ENCODE results near the gene RORC.
A peak's percentile ranks its signal among the peaks of the same experiment; 100 is the strongest.
"Not testable (repeated sequence)": the region's sequence is repeated elsewhere in the genome, so short reads cannot be mapped to it uniquely, and the experiment has no call there.

Gene RORC

GRCh38 chr1:151805066-151805820 is 26.4 kb downstream of the RORC start, which contains the start of gene LINGO4:
Gene LINGO4 (minus strand): TSS chr1:151805419. CDS start chr1:151802704, 2,715 bp downstream.
- DNase-seq (ENCODE audit: low read depth in 2 of 2) = no peak

- DNase-seq (ENCODE audit: low read depth in 2 of 2) = no peak
These were observed 27.7 kb downstream of the RORC start for GRCh38 chr1:151803915-151804314.

DNA sequence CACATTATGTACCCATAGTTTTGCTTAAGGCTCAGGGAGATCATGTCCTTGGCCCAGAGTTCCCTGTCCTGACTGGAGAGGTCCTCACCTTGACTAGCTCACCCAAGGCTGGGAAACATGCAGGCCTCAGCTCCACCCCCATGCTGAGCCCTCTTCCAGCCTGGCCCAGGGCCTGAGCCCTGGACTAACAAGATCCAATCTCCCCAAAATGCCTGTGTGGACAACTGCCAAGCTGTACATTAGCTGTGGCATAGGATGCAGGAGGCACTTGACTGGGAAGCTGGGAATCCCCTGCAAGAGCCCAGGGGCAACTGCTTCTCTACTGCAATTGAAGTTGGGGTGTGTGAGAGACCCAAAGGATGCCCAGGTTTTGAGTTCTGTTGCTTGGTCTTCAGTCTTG is 28.4 kb downstream of the RORC start:
- DNase-seq (ENCODE audit: low read depth in 2 of 2) = no peak

- DNase-seq (ENCODE audit: low read depth in 2 of 2) = no peak
These were observed 29.2 kb downstream of the RORC start for GRCh38 chr1:151802372-151802771.

DNA sequence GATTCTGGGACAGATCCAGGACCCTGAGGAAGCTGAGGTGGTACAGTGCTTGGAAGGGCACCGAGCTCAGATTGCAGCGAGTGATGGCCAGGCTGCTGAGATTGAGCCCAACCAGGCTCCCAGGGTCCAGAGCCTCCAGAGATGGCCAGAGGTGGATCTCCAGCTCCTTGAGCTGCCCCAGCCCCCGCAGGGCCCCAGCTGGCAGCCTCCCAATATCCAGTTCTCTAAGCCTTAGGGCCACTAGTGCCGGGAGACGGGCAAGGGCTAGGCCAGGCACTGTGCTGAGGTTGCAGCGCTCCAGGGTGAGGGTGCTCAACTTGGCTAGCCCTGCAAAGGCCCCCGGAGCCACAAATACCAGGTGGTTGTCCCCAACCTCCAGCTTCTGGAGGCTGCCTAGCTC is 29.8 kb downstream of the RORC start:
- no peak for DNase-seq (ENCODE audit: low read depth in 2 of 2)

DNA sequence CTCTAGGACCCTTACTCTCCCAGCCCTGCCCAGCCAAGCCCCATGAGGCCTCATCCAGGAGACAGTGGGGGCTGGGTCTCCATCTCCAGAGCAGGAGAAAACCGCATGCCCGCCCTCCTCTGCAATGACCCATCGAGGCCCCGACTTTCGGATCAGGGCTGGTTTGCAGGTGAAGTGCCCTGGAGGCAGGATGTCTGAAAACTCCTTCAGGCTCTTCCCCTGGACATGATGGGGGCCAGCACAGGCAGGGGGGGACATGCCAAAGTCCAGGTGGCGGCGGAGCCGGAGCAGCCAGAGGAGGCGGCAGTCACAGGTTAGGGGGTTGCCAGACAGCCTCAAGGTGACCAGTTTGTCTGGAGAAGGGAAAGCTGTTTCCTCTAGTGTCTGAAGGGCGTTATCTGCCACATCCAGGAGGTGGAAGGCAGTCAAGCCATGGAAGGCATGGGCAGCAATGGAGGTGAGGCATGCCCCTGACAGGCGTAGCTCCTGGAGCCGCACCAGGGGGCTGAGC is 30.2 kb downstream of the RORC start:
- no peak for DNase-seq (ENCODE audit: low read depth in 2 of 2)

- DNase-seq (ENCODE audit: low read depth in 2 of 2) = no peak
These were observed 30.8 kb downstream of the RORC start for GRCh38 chr1:151800830-151801229.

- DNase-seq (ENCODE audit: low read depth in 2 of 2) = no peak
These were observed 32.2 kb downstream of the RORC start for GRCh38 chr1:151799179-151800022.

DNA sequence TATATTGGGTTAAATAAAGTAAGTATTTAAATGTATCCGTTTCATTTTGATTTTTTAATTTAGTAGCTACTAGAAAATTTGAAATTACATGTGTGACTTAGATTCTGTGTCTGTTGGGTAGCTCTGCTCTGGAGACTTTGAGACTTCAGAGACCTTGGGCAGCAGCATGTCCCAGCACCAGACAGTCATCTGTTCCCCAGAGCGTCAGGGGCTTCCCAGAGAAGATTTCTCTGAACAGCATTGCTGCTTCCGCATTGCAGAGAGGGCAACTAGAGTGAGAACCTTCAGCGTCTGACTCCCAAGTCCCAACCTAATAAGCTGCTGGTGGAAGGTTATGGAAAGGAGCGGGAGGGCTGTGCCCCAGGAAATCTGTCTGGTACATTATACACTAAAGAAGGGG is 33.0 kb downstream of the RORC start:
- no peak for DNase-seq (ENCODE audit: low read depth in 2 of 2)

DNA sequence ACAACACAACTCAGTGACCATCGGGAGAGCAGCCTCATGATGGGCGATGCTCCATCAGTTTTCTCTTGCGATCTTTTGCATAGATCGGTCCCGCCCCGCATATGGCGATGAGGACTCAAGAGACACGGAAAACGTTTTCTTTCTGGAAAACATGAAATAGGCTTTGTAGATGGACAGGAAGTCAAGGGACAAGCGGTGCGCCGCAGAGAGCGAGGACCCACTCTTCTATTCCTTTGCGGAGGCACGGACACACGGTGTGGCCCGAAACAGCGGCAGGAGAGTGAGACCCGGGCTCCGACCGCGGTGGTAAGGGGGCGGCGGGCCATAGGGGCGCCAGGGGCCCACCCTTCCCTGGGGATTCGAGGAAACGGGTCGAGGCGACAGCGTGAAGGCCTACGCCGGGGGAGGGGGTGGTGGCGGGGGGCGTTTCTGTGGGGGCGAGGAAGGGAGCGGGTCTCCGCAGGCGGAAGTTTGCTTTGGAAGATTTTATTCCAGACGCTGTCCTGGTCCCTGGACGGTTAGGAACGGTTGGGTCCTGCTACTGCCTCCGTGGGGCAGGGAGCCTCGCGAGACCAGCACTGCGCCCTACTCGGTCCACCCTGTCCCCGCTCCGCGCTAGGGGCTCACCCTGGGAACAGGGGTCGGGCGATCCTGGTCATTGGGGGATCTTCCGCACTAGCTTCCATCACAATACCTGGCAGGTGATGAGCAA is 40.5 kb downstream of the RORC start:
- DNase-seq (ENCODE audit: low read depth in 2 of 2) = peak in 1 of 2 donors; percentile 6

DNA sequence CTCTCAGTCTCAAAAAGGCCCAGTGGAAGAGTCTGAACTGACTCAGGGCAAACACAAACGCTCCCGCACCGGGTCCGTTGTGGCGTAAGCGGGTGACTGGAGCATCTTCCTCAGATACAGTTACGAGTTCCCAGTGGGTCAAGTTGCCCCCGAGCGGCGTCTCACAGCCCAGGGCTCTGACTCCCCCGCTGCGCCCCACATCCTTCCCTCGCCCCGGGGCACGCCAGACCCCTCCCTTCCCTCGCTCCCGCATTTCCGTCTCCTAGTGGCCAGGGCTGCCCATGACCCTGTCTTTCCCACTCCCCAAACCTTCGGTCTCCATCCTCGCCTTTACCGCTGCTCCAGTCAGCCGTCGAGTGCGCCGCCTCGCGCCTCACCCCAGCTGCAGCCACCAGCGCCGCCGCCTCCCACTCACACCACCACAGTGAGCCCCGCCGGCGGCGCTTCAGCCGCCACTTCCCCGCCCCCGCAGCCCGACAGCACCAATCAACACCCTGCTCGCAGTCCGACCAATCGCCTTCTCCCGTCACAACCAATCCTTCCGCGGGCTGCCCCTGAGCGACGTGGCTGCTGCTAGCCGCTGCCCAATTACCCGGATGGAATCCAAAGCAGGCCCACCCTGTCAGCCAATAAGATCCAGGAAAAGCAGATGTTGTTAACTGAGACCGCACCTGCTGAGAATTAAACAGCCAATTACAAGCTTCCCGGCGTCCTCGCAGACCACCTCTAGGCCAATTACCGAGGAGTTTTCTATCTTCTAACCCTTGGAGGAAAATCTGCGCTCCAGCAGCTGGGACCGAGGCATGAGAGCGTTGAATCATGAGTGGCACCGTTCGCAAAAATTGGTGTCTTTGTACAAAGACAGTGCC is 41.3 kb downstream of the RORC start, which contains the start of gene TDRKH:
TSS of gene TDRKH (minus strand) at position 430 of the 869 bp plus-strand sequence. CDS start 7,478 bp downstream, outside the sequence.
- peak; percentile 98 for DNase-seq (ENCODE audit: low read depth in 2 of 2)

DNA sequence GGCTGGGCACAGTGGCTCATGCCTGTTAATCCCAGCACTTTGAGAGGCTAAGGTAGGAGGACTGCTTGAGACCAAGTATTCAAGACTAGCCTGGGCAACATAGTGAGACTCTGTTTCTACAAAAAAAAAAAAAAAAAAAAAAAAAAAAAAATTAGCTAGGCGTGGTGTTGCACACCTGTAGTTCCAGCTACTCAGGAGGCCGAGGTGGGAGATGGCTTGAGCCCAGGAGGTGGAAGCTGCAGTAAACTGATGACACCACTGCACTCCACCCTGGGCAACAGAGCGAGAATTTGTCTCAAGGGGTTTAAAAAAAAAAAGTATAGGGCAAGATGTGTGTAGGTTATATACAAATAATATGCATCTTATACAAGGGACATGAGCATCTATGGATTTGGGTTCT is 43.9 kb downstream of the RORC start:
- DNase-seq (ENCODE audit: low read depth in 2 of 2) = no peak

GRCh38 chr1:151783796-151784195 is 47.8 kb downstream of the RORC start:
- no peak for DNase-seq (ENCODE audit: low read depth in 2 of 2)

- DNase-seq (ENCODE audit: low read depth in 2 of 2) = no peak
These were observed 48.9 kb downstream of the RORC start for GRCh38 chr1:151782741-151783140.

- DNase-seq (ENCODE audit: low read depth in 2 of 2) = not testable (repeated sequence)
These were observed 49.6 kb downstream of the RORC start for GRCh38 chr1:151782026-151782425.

- not testable (repeated sequence) for DNase-seq (ENCODE audit: low read depth in 2 of 2)
These were observed 50.9 kb downstream of the RORC start for GRCh38 chr1:151780736-151781135.

GRCh38 chr1:151779852-151780251 is 51.8 kb downstream of the RORC start:
- DNase-seq (ENCODE audit: low read depth in 2 of 2) = no peak

DNA sequence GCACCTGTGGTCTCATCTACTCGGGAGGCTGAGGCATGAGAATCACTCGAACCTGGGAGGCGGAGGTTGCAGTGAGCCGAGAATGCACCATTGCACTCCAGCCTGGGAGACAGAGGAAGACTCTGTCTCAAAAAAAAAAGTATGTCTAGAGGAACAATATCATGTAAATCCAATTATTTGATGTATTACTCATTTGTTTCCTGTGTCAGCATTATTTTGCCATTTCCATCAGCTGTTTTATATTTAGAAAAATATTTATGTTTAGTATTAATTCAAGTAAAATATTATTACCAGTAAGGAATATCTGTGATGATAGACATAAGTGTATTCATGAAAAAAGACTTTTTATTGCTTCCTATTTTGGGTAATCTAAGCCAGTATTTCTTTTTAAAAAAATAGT is 54.3 kb downstream of the RORC start:
- no peak for DNase-seq (ENCODE audit: low read depth in 2 of 2)

- no peak for DNase-seq (ENCODE audit: low read depth in 2 of 2)
These were observed 54.9 kb downstream of the RORC start for GRCh38 chr1:151776665-151777062.

DNA sequence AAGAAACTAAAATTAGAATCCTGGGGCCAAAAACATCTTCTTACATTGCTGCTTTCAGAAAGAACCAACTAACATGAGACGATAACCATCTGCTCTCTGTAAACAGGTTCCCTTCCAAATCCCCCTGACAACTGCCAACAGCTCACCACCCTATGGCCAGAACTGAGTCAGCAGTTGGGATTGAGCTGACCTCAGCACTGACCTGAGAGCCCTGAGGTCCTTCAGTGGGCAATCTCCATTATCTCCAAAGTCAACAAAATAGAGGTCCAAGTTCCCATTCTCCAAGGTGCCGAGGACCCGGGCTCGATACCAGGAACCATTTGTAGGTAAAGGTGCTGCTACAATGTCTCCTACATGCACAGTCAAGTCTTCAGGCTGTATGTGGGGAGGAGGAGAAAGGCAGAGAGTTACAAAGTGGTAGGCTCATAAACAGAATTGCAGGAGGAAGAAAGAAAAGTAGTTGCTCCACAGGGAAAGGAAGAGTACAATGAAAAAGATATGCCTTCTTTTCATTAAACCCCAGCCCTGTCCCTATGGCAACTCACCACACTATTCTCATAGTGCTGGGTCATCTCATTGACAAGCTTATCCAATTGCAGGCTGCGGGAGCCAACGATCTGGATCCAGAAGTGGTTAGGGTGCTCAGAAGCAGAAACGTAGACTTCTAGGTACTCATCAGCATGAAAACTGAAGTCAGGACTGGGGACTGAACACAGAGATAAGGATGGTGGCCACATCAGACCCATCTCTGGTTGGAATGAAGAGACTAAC is 55.5 kb downstream of the RORC start:
- no peak for DNase-seq (ENCODE audit: low read depth in 2 of 2)
